ENCODE results near the gene PRKAR2A. TPM values are rescaled to one million over a fixed set of nuclear protein-coding genes. Genes with fewer than 3 reads are reported as not detected.
"Not testable (repeated sequence)": the region's sequence is repeated elsewhere in the genome, so short reads cannot be mapped to it uniquely, and the experiment has no call there.

Gene PRKAR2A
- total RNA-seq, 1 donor from 2014 or later: 75.5 TPM

GRCh38 chr3:48845170-48845569 is 2.5 kb downstream of the PRKAR2A start:
- no peak for TF ChIP-seq CTCF (IDR thresholded peaks at IDR 0.05)
- Mint-ChIP-seq H3K27ac (ENCODE audit: unreplicated experiment) (peak overlapping the region; percentile 52), H3K9me3 (ENCODE audit: low read depth) (no peaks in the 10 kb centered on the region), H3K4me1 (ENCODE audit: low read depth) (peaks cover 29% of the 10 kb centered on the region), H3K4me3 (ENCODE audit: unreplicated experiment) (peak overlapping the region; percentile 85), H3K36me3 (ENCODE audit: low read depth) (peaks cover 2% of the 10 kb centered on the region), H3K27me3 (ENCODE audit: low read depth) (no peaks in the 10 kb centered on the region)
- no peak for DNase-seq (ENCODE audit: low spot score)

DNA sequence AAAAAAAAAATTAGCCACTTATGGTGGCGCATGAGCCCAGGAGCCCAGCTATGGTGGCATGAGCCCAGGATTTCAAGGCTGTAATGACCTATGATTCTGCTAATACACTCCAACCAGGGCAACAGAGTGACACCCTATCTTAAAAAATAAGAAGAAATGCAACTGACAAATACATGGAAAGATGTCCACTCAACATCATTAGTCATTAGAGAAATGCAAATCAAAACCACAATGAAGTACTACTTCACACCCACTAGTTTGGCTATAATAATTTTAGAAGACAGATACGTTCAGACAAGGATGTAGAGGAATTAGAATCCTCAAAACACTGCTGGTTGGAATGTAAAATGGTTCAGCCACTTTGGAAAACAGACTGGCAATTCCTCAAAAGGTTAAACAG is 10.5 kb downstream of the PRKAR2A start:
- Mint-ChIP-seq H3K36me3 (ENCODE audit: low read depth) (peaks cover 2% of the 10 kb centered on the region), H3K4me1 (ENCODE audit: low read depth) (peaks cover 38% of the 10 kb centered on the region), H3K9me3 (ENCODE audit: low read depth) (no peaks in the 10 kb centered on the region), H3K27me3 (ENCODE audit: low read depth) (no peaks in the 10 kb centered on the region), H3K4me3 (ENCODE audit: unreplicated experiment) (no peak overlapping the region), H3K27ac (ENCODE audit: unreplicated experiment) (no peak overlapping the region)
- no peak for DNase-seq (ENCODE audit: low spot score)
- no peak for TF ChIP-seq CTCF (IDR thresholded peaks at IDR 0.05)

DNA sequence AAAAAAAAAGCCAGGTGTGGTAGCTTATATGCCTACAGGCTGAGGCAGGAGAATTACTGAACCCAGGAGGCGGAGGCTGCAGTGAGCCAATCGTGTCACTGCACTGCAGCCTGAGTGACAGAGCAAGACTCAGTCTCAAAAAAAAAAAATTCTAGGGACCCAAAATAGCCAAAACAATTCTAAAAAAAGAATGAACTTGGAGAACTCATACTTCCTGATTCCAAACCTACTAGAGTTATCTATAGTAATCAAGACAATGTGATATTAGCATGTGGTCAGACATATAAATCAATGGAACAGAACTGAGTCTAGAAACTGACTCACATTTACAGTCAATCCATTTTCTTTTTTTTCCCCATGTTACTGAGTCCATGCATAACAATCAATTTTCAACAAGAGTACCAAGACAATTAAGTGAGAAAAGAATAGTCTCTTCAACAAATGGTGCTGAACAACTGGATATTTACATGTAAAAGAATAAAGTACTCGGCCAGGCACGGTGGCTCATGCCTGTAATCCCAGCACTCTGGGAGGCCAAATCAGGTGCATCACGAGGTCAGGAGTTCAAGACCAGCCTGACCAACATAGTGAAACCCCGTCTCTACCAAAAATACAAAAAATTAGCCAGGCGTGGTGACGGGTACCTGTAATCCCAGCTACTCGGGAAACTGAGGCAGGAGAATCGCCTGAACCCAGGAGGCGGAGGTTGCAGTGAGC is 11.9 kb downstream of the PRKAR2A start:
- no peak overlapping the region for H3K4me3 Mint-ChIP-seq (ENCODE audit: unreplicated experiment)
- H3K36me3 Mint-ChIP-seq (ENCODE audit: low read depth): peaks cover 2% of the 10 kb centered on the region
- no peaks in the 10 kb centered on the region for H3K27me3 Mint-ChIP-seq (ENCODE audit: low read depth)
- DNase-seq (ENCODE audit: low spot score): no peak
- H3K4me1 Mint-ChIP-seq (ENCODE audit: low read depth): peaks cover 48% of the 10 kb centered on the region
- H3K9me3 Mint-ChIP-seq (ENCODE audit: low read depth): no peaks in the 10 kb centered on the region
- H3K27ac Mint-ChIP-seq (ENCODE audit: unreplicated experiment): peak overlapping the region; percentile 1
- no peak for TF ChIP-seq CTCF (IDR thresholded peaks at IDR 0.05)

- Mint-ChIP-seq H3K4me3 (ENCODE audit: unreplicated experiment) (no peak overlapping the region), H3K9me3 (ENCODE audit: low read depth) (no peaks in the 10 kb centered on the region), H3K4me1 (ENCODE audit: low read depth) (peaks cover 45% of the 10 kb centered on the region), H3K36me3 (ENCODE audit: low read depth) (no peaks in the 10 kb centered on the region), H3K27me3 (ENCODE audit: low read depth) (no peaks in the 10 kb centered on the region), H3K27ac (ENCODE audit: unreplicated experiment) (peak overlapping the region; percentile 49)
- no peak for DNase-seq (ENCODE audit: low spot score)
- no peak for TF ChIP-seq CTCF (IDR thresholded peaks at IDR 0.05)
Observed at GRCh38 chr3:48832684-48833083, 15.0 kb downstream of the PRKAR2A start.

DNA sequence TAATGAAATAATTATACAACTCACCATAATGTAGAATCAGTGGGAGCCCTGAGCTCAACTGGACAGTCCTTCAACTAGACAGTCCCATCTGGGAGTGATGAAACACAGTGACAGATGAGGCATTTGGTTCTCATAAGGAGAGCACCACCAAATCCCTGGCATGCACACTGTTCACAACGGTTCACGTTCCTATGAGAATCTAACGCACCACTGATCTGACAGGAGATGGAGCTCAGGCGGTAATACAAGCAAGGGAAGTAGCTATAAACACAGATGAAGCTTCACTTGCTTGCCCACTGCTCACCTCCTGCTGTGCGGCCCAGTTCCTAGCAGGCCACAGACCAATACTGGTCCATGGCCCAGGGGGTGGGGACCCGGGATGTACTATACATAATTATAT is 17.0 kb downstream of the PRKAR2A start:
- DNase-seq (ENCODE audit: low spot score): no peak
- Mint-ChIP-seq H3K27ac (ENCODE audit: unreplicated experiment) (peak overlapping the region; percentile 51), H3K36me3 (ENCODE audit: low read depth) (no peaks in the 10 kb centered on the region), H3K9me3 (ENCODE audit: low read depth) (no peaks in the 10 kb centered on the region), H3K27me3 (ENCODE audit: low read depth) (no peaks in the 10 kb centered on the region), H3K4me1 (ENCODE audit: low read depth) (peaks cover 55% of the 10 kb centered on the region), H3K4me3 (ENCODE audit: unreplicated experiment) (no peak overlapping the region)
- TF ChIP-seq CTCF (IDR thresholded peaks at IDR 0.05): no peak

DNA sequence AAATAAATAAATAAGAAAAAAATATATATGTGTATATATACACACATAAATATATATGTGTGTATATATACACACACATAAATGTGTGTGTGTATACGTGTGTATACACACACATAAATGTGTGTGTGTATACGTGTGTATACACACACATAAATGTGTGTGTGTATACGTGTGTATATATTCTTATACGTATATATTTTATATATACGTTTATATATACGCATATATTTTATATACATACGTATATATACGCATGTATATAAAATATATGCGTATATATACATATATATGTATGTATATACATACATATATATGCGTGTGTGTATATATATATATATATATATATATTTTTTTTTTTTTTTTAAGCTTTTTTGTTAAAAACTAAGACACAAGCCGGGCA is 18.1 kb downstream of the PRKAR2A start:
- DNase-seq (ENCODE audit: low spot score); H3K4me3 Mint-ChIP-seq (ENCODE audit: unreplicated experiment): not testable (repeated sequence)

GRCh38 chr3:48827874-48828273 is 19.8 kb downstream of the PRKAR2A start:
- not testable (repeated sequence) for DNase-seq (ENCODE audit: low spot score); H3K9me3 Mint-ChIP-seq (ENCODE audit: low read depth); H3K27ac Mint-ChIP-seq (ENCODE audit: unreplicated experiment); H3K27me3 Mint-ChIP-seq (ENCODE audit: low read depth); H3K4me3 Mint-ChIP-seq (ENCODE audit: unreplicated experiment); H3K36me3 Mint-ChIP-seq (ENCODE audit: low read depth)
- H3K4me1 Mint-ChIP-seq (ENCODE audit: low read depth): peaks cover 48% of the 10 kb centered on the region

More for the DNA sequence above, 18.1 kb downstream of the PRKAR2A start:
- H3K4me1 Mint-ChIP-seq (ENCODE audit: low read depth): peaks cover 50% of the 10 kb centered on the region
- H3K9me3 Mint-ChIP-seq (ENCODE audit: low read depth); H3K36me3 Mint-ChIP-seq (ENCODE audit: low read depth); H3K27me3 Mint-ChIP-seq (ENCODE audit: low read depth); H3K27ac Mint-ChIP-seq (ENCODE audit: unreplicated experiment): not testable (repeated sequence)

Measured in chondrocyte (in vitro differentiated cells).